H9 (cell line): ENCODE results near the gene NFE2L3. TPM values are rescaled to one million over a fixed set of nuclear protein-coding genes. Genes with fewer than 3 reads are reported as not detected.

Experiments
- DNase-seq: peaks from one replicate; pipeline ENCODE4 v3.0.0-alpha.2; 2017
- H2AFZ ChIP-seq: one replicate; pipeline ENCODE4 v1.6.1; 2013; ENCODE audit warnings: mild to moderate bottlenecking, low read length, control low read depth, moderate library complexity
- H2AK5ac ChIP-seq: 2 replicates; pipeline ENCODE4 v1.6.1; 2013; ENCODE audit warnings: low read length, control low read depth, mixed read lengths; ENCODE audit not compliant: insufficient read length
- H2BK120ac ChIP-seq: one replicate; pipeline ENCODE4 v1.6.1; 2013; ENCODE audit warnings: low read depth, mild to moderate bottlenecking, low read length, control low read depth, inconsistent platforms; ENCODE audit not compliant: poor library complexity, severe bottlenecking
- H2BK12ac ChIP-seq: 2 replicates; pipeline ENCODE4 v1.6.1; 2013; ENCODE audit warnings: low read length, control low read depth, mixed read lengths, low read depth; ENCODE audit not compliant: insufficient read length
- H2BK15ac ChIP-seq: 2 replicates; pipeline ENCODE4 v1.6.1; 2013; ENCODE audit warnings: low read depth, low read length, control low read depth
- H2BK20ac ChIP-seq: one replicate; pipeline ENCODE4 v1.6.1; 2013; ENCODE audit warnings: low read depth, mild to moderate bottlenecking, low read length, control low read depth, inconsistent platforms; ENCODE audit not compliant: poor library complexity, severe bottlenecking
- H2BK5ac ChIP-seq: 2 replicates; pipeline ENCODE4 v1.6.1; 2013; ENCODE audit warnings: low read length, control low read depth, mixed read lengths; ENCODE audit not compliant: insufficient read length
- H3K14ac ChIP-seq: 2 replicates; pipeline ENCODE4 v1.6.1; 2013; ENCODE audit warnings: low read length, control low read depth; ENCODE audit not compliant: insufficient read depth
- H3K18ac ChIP-seq: 2 replicates; pipeline ENCODE4 v1.6.1; 2013; ENCODE audit warnings: low read depth, mild to moderate bottlenecking, mixed read lengths, low read length, control low read depth; ENCODE audit not compliant: insufficient read length
- H3K23ac ChIP-seq: 2 replicates; pipeline ENCODE4 v1.6.1; 2013; ENCODE audit warnings: low read length, control low read depth, mixed read lengths, low read depth; ENCODE audit not compliant: insufficient read length
- H3K23me2 ChIP-seq: 2 replicates; pipeline ENCODE4 v1.6.1; 2013; ENCODE audit warnings: low read depth, mild to moderate bottlenecking, mixed read lengths, low read length, control low read depth; ENCODE audit not compliant: insufficient read length, poor library complexity, severe bottlenecking
- H3K27ac ChIP-seq: 2 replicates; pipeline ENCODE4 v1.5.1; 2013; ENCODE audit warnings: low read length, control low read depth, mixed read lengths, low read depth; ENCODE audit not compliant: insufficient read length
- H3K27me3 ChIP-seq: 2 replicates; pipeline ENCODE4 v1.6.1; 2013; ENCODE audit warnings: low read length, control low read depth, inconsistent platforms; ENCODE audit not compliant: insufficient read depth
- H3K4ac ChIP-seq: 2 replicates; pipeline ENCODE4 v1.6.1; 2013; ENCODE audit warnings: low read depth, mild to moderate bottlenecking, control low read depth, inconsistent platforms, low read length, moderate library complexity
- H3K4me1 ChIP-seq: 2 replicates; pipeline ENCODE4 v1.6.1; 2013; ENCODE audit warnings: low read length, control low read depth, inconsistent platforms; ENCODE audit not compliant: insufficient read depth
- H3K4me2 ChIP-seq: 2 replicates; pipeline ENCODE4 v1.6.1; 2013; ENCODE audit warnings: low read length, control low read depth, mixed read lengths; ENCODE audit not compliant: insufficient read length, insufficient read depth
- H3K56ac ChIP-seq: 2 replicates; pipeline ENCODE4 v1.6.1; 2013; ENCODE audit warnings: low read depth, mild to moderate bottlenecking, mixed read lengths, low read length, control low read depth; ENCODE audit not compliant: insufficient read length
- H3K79me1 ChIP-seq: 2 replicates; pipeline ENCODE4 v1.6.1; 2013; ENCODE audit warnings: low read depth, mild to moderate bottlenecking, moderate library complexity, low read length, control low read depth, inconsistent platforms; ENCODE audit not compliant: insufficient read depth, poor library complexity, severe bottlenecking
- H3K79me2 ChIP-seq: 2 replicates; pipeline ENCODE4 v1.6.1; 2013; ENCODE audit warnings: low read length, control low read depth, inconsistent platforms; ENCODE audit not compliant: insufficient read depth
- H3K9ac ChIP-seq: 2 replicates; pipeline ENCODE4 v1.6.1; 2013; ENCODE audit warnings: low read length, control low read depth, mixed read lengths; ENCODE audit not compliant: insufficient read length; ENCODE audit errors: extremely low read depth
- H3K9me3 ChIP-seq: one replicate; pipeline ENCODE4 v1.6.1; 2013; ENCODE audit warnings: low read depth, low read length, inconsistent platforms; ENCODE audit not compliant: control insufficient read depth
- H3T11ph ChIP-seq: one replicate; pipeline ENCODE4 v1.6.1; 2013; ENCODE audit warnings: mild to moderate bottlenecking, low read length, control low read depth, inconsistent platforms
- H4K20me1 ChIP-seq: one replicate; pipeline ENCODE4 v1.6.1; 2013; ENCODE audit not compliant: control insufficient read depth, insufficient read length, insufficient read depth
- H4K5ac ChIP-seq: 2 replicates; pipeline ENCODE4 v1.6.1; 2013; ENCODE audit warnings: low read depth, mild to moderate bottlenecking, mixed read lengths, low read length, control low read depth; ENCODE audit not compliant: insufficient read length
- H4K8ac ChIP-seq: replicated peaks from 2 replicates; pipeline ENCODE4 v1.6.1; 2013; ENCODE audit warnings: low read length, control low read depth, mixed read lengths, low read depth; ENCODE audit not compliant: insufficient read length
- H4K91ac ChIP-seq: 2 replicates; pipeline ENCODE4 v1.6.1; 2013; ENCODE audit warnings: low read depth, mild to moderate bottlenecking, moderate library complexity, mixed read lengths, low read length, control low read depth; ENCODE audit not compliant: insufficient read length
- H3K27ac Mint-ChIP-seq, 3 experiments: 2 replicates in 2 of 3; 3 replicates in 1 of 3; pipeline ENCODE4 v1.8.0; 2020 to 2021; ENCODE audit warnings: mixed read lengths in 3 of 3, mild to moderate bottlenecking in 1 of 3, moderate library complexity in 1 of 3
- H3K27me3 Mint-ChIP-seq: 2 replicates; pipeline ENCODE4 v1.8.0; 2021; ENCODE audit warnings: low read depth, mild to moderate bottlenecking, moderate library complexity, mixed read lengths
- H3K36me3 Mint-ChIP-seq, 3 experiments: 2 replicates in 2 of 3; 3 replicates in 1 of 3; pipeline ENCODE4 v1.8.0; 2020 to 2021; ENCODE audit warnings: low read depth in 3 of 3, mixed read lengths in 3 of 3; ENCODE audit not compliant: insufficient read depth in 1 of 3
- H3K4me1 Mint-ChIP-seq, 2 experiments: 2 replicates each; pipeline ENCODE4 v1.8.0; 2020; ENCODE audit warnings: mixed read lengths in 2 of 2
- H3K4me3 Mint-ChIP-seq, 2 experiments: 2 replicates in 1 of 2; 3 replicates in 1 of 2; pipeline ENCODE4 v1.8.0; 2020 to 2021; ENCODE audit warnings: mild to moderate bottlenecking in 2 of 2, mixed read lengths in 2 of 2, moderate library complexity in 1 of 2
- H3K9me3 Mint-ChIP-seq, 2 experiments: 2 replicates in 1 of 2; 3 replicates in 1 of 2; pipeline ENCODE4 v1.8.0; 2020; ENCODE audit warnings: mild to moderate bottlenecking in 2 of 2, mixed read lengths in 2 of 2, moderate library complexity in 1 of 2
- WGBS: extraction: QIAGEN DNeasy Blood & Tissue Kit; methylation state at CpG from one replicate; pipeline ENCODE4 v1.1.7; 2013; ENCODE audit warnings: missing lambda C conversion rate, low lambda C conversion rate, mixed read lengths; ENCODE audit not compliant: insufficient read length; ENCODE audit errors: extremely low coverage; 5-methylcytosine and 5-hydroxymethylcytosine counted together
- total RNA-seq: library from RNA; stranded (reverse); gene quantifications from 2 replicates; pipeline ENCODE4 v1.2.1, GENCODE V29; 2021
- TF ChIP-seq, protein P1 (sequence below): fragments of 200-600 bp; sonication (generic); conservative IDR thresholded peaks from 3 replicates; pipeline ENCODE4 v1.8.0; 2021; ENCODE audit warnings: antibody characterized with exemption, mild to moderate bottlenecking

NFE2L3 gene
- total RNA-seq, 1 experiment from 2014 or later = 46.9 TPM

DNA sequence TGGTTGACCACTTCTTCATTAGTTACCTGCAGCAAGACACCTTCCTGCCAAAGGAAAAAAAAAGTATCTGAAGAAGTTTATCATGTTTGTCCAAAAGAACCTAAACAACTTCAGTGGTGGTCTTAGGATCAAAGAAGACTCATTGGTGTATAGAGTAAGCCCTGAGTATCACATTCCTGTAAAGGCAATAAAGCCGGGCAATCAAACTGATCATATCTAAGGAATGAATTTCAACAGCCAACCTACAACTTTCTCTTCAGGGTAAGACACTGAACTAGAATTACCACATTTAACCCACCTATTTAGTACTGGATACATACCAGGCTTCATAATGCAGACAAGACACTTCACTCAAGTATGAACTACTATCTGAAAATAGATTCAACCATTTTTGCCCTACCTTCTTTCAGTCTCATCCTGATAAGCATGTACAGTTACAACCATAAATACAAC, 38.4 kb downstream of the NFE2L3 start:
- Mint-ChIP-seq H3K27ac (peak overlapping the region in 1 of 3 experiments; percentile 91; a peak in 3 of 7 replicates), H3K36me3 (peaks cover 56 to 88% (median 68%) of the 10 kb centered on the region in 3 experiments)

More for the DNA sequence above, 38.4 kb downstream of the NFE2L3 start:
- TF ChIP-seq, protein P1, sequence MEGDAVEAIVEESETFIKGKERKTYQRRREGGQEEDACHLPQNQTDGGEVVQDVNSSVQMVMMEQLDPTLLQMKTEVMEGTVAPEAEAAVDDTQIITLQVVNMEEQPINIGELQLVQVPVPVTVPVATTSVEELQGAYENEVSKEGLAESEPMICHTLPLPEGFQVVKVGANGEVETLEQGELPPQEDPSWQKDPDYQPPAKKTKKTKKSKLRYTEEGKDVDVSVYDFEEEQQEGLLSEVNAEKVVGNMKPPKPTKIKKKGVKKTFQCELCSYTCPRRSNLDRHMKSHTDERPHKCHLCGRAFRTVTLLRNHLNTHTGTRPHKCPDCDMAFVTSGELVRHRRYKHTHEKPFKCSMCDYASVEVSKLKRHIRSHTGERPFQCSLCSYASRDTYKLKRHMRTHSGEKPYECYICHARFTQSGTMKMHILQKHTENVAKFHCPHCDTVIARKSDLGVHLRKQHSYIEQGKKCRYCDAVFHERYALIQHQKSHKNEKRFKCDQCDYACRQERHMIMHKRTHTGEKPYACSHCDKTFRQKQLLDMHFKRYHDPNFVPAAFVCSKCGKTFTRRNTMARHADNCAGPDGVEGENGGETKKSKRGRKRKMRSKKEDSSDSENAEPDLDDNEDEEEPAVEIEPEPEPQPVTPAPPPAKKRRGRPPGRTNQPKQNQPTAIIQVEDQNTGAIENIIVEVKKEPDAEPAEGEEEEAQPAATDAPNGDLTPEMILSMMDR = no peak
- H3K56ac ChIP-seq = no peak overlapping the region
- no peak overlapping the region; a peak in 1 of 5 replicates for H3K4me3 Mint-ChIP-seq
- H4K91ac ChIP-seq = no peak overlapping the region
- no peaks in the 10 kb centered on the region for H4K20me1 ChIP-seq
- WGBS = no CpG with 5 or more reads among the region's 1 CpG
- H4K5ac ChIP-seq = no peak overlapping the region
- no peak overlapping the region for H3K9ac ChIP-seq
- no peaks in the 10 kb centered on the region for H3K23me2 ChIP-seq
- no peak overlapping the region for H4K8ac ChIP-seq
- no peak overlapping the region for H3K18ac ChIP-seq
- H2BK20ac ChIP-seq = no peak overlapping the region
- H2AK5ac ChIP-seq = no peak overlapping the region
- no peak overlapping the region for H3K4ac ChIP-seq
- H3K27ac ChIP-seq = no peak overlapping the region
- no peak overlapping the region for H2AFZ ChIP-seq
- no peaks in the 10 kb centered on the region for H3K9me3 Mint-ChIP-seq
- H3T11ph ChIP-seq = no peak overlapping the region
- H3K9me3 ChIP-seq = no peaks in the 10 kb centered on the region
- H3K4me2 ChIP-seq = no peak overlapping the region
- DNase-seq = no peak
- H3K27me3 Mint-ChIP-seq = no peaks in the 10 kb centered on the region; the same call in 1 of the 2 replicates
- peaks cover 3% of the 10 kb centered on the region for H3K79me1 ChIP-seq
- no peak overlapping the region for H2BK5ac ChIP-seq
- no peaks in the 10 kb centered on the region for H3K4me1 ChIP-seq
- no peaks in the 10 kb centered on the region for H3K27me3 ChIP-seq
- H3K23ac ChIP-seq = no peak overlapping the region
- peaks cover 25 to 40% of the 10 kb centered on the region in 2 experiments for H3K4me1 Mint-ChIP-seq
- H2BK15ac ChIP-seq = no peak overlapping the region
- H2BK120ac ChIP-seq = no peak overlapping the region
- H3K79me2 ChIP-seq = peaks cover 9% of the 10 kb centered on the region
- H3K14ac ChIP-seq = no peak overlapping the region
- no peak overlapping the region for H2BK12ac ChIP-seq
